ENCODE results near the gene SUPT6H.

The SUPT6H gene

GRCh38 chr17:28624148-28624547 lies 37.9 kb upstream of the SUPT6H start:
- Histone ChIP-seq H3K9me3 (ENCODE audit: control insufficient read depth, low read length) (no peaks in the 10 kb centered on the region), H3K27ac (ENCODE audit: low read depth, low read length, severe bottlenecking) (no peak overlapping the region), H3K4me1 (ENCODE audit: control insufficient read depth, insufficient read depth, low read length, poor library complexity, severe bottlenecking) (no peaks in the 10 kb centered on the region), H3K4me3 (ENCODE audit: extremely low read depth, insufficient read depth, low read length, poor library complexity, severe bottlenecking) (no peak overlapping the region), H3K36me3 (ENCODE audit: control insufficient read depth, insufficient read depth, low read length) (peaks cover 94% of the 10 kb centered on the region)
- WGBS, 2 experiments (ENCODE audit: insufficient coverage in 2 of 2): 86 to 100% methylated on average over 2 of the region's 2 CpGs

GRCh38 chr17:28626818-28627217 lies 35.2 kb upstream of the SUPT6H start:
- Histone ChIP-seq H3K4me3 (ENCODE audit: extremely low read depth, insufficient read depth, low read length, poor library complexity, severe bottlenecking) (no peak overlapping the region), H3K27ac (ENCODE audit: low read depth, low read length, severe bottlenecking) (no peak overlapping the region), H3K36me3 (ENCODE audit: control insufficient read depth, insufficient read depth, low read length) (peaks cover 94% of the 10 kb centered on the region), H3K4me1 (ENCODE audit: control insufficient read depth, insufficient read depth, low read length, poor library complexity, severe bottlenecking) (no peaks in the 10 kb centered on the region), H3K9me3 (ENCODE audit: control insufficient read depth, low read length) (no peaks in the 10 kb centered on the region)
- WGBS, 2 experiments (ENCODE audit: insufficient coverage in 2 of 2): 88 to 96% methylated on average over 3 to 4 of the region's 4 CpGs

DNA sequence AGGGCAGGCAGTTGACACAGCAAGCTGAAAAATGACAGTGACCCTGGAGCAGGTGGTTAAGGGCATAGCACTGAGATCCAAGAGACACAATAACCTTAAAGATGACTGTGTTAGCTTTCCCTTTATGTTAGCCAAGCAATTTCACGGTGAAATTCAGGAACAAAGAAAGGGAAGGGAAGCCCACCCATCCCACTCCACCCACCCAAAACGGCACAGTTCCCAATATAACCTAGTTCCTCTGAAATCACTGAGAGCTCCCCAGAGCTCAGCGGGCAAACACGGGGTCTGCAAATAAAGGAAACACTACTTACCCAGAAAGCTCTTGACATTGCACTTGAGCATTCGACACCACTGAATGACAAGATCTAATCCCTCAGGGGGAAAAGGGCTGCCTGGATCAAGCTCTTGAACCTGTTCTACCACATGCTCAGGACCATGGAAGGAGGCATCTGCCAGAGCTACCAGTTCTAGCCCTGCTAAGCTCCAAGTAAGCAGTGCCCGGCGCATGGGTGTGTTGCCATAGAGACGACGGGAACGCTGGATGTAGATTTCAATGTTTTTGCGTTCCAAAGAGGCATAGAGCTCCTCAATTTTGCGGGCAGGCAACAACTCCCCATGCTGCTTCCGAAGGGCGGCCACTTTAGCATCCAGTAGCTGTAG lies 27.7 kb upstream of the SUPT6H start:
- H3K36me3 ChIP-seq (ENCODE audit: control insufficient read depth, insufficient read depth, low read length): peaks cover 99% of the 10 kb centered on the region
- 97 to 98% methylated on average over 11 to 13 of the region's 14 CpGs for WGBS, 2 experiments (ENCODE audit: insufficient coverage in 2 of 2)
- no peak overlapping the region for H3K27ac ChIP-seq (ENCODE audit: low read depth, low read length, severe bottlenecking)
- H3K4me1 ChIP-seq (ENCODE audit: control insufficient read depth, insufficient read depth, low read length, poor library complexity, severe bottlenecking): no peaks in the 10 kb centered on the region
- no peak overlapping the region for H3K4me3 ChIP-seq (ENCODE audit: extremely low read depth, insufficient read depth, low read length, poor library complexity, severe bottlenecking)
- no peaks in the 10 kb centered on the region for H3K9me3 ChIP-seq (ENCODE audit: control insufficient read depth, low read length)

DNA sequence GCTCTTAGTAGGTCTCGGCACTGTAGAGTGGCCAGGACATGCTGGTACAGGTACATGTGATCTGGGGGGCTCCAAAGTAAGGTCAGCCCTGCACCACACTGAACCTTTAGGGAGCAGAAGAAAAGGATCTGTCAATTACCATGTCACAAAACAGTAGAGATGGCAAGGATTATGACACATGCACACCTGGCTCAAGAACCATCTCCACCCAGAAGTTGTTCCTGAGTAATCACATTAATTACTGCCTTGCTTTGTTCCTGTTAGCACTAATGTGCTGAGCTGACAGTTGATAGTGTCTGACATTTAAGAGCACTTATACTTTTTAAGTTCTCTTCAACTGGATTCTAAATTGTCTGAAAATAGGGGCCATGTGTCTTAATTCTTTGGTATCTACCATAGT lies 26.5 kb upstream of the SUPT6H start:
- Histone ChIP-seq H3K36me3 (ENCODE audit: control insufficient read depth, insufficient read depth, low read length) (peaks cover 99% of the 10 kb centered on the region), H3K4me1 (ENCODE audit: control insufficient read depth, insufficient read depth, low read length, poor library complexity, severe bottlenecking) (no peaks in the 10 kb centered on the region), H3K9me3 (ENCODE audit: control insufficient read depth, low read length) (no peaks in the 10 kb centered on the region), H3K27ac (ENCODE audit: low read depth, low read length, severe bottlenecking) (no peak overlapping the region), H3K4me3 (ENCODE audit: extremely low read depth, insufficient read depth, low read length, poor library complexity, severe bottlenecking) (no peak overlapping the region)
- 100% methylated on average over 1 of the region's 1 CpG for WGBS, 2 experiments (ENCODE audit: insufficient coverage in 2 of 2)

DNA sequence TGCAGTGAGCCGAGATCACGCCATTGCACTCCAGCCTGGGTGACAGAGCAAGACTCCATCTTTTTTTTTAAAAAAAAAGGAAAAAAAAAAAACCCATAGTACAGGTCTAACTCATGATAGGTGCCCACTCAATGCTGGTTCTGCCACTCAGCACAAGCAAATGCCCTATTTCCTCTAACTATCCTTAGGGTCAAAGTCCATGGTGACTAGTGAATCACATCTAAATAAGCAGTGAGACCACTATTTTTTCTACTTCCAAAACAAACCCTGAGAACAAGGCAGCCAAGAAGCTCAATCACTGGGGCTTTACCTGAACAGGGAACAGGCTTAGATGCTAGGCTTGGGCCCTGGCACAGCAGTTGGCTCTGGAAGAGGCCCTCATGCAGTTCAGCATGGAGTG lies 20.4 kb upstream of the SUPT6H start:
- no CpG with 5 or more reads among the region's 2 CpGs for WGBS, 2 experiments (ENCODE audit: insufficient coverage in 2 of 2)
- Histone ChIP-seq H3K9me3 (ENCODE audit: control insufficient read depth, low read length) (no peaks in the 10 kb centered on the region), H3K27ac (ENCODE audit: low read depth, low read length, severe bottlenecking) (no peak overlapping the region), H3K36me3 (ENCODE audit: control insufficient read depth, insufficient read depth, low read length) (peaks cover 80% of the 10 kb centered on the region), H3K4me1 (ENCODE audit: control insufficient read depth, insufficient read depth, low read length, poor library complexity, severe bottlenecking) (peaks cover 9% of the 10 kb centered on the region), H3K4me3 (ENCODE audit: extremely low read depth, insufficient read depth, low read length, poor library complexity, severe bottlenecking) (no peak overlapping the region)

DNA sequence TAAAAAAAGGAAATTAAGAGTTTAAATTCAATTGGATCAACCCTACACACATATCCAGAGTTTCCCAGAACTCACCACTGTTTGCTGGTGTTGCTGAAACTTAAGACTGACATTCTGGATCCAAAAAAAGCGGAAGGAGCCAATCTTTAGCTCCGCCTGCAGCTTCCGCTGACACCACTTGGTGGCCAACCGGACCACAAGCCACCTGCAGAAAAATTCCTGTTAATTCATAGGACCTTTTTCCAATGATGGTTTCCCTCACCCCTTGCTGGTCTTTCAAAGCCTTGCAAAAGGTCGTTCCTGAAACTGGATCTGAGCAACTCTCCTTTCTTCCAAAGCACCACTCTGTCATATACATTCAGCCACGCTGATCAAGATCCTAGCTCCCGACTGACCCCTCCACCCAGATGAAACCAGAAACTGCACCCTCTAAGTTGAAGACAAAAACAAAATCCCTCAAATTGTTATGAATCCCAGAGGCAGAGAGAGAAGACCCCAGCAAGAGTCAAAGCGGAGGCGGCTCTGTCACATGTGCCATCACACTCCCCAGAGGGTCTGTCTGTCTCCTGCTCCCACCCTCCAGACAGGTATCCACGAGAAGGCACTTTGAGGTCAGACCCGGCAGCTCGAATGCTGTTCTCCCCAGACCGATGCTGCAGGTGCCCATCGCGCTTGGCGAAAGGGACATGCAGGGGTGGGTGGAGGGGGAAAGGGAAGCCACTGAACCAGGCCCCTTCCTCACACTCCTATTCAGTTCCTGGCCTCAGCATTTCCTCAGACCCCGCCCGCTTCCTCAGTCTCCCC lies 17.8 kb upstream of the SUPT6H start:
- Histone ChIP-seq H3K27ac (ENCODE audit: low read depth, low read length, severe bottlenecking) (peak overlapping the region; percentile 53), H3K9me3 (ENCODE audit: control insufficient read depth, low read length) (no peaks in the 10 kb centered on the region), H3K36me3 (ENCODE audit: control insufficient read depth, insufficient read depth, low read length) (peaks cover 63% of the 10 kb centered on the region), H3K4me1 (ENCODE audit: control insufficient read depth, insufficient read depth, low read length, poor library complexity, severe bottlenecking) (peaks cover 9% of the 10 kb centered on the region), H3K4me3 (ENCODE audit: extremely low read depth, insufficient read depth, low read length, poor library complexity, severe bottlenecking) (peak overlapping the region; percentile 93)
- 4 to 7% methylated on average over 9 to 12 of the region's 18 CpGs for WGBS, 2 experiments (ENCODE audit: insufficient coverage in 2 of 2)

- WGBS, 2 experiments (ENCODE audit: insufficient coverage in 2 of 2): 1% methylated on average over 43 to 67 of the region's 89 CpGs
- Histone ChIP-seq H3K9me3 (ENCODE audit: control insufficient read depth, low read length) (no peaks in the 10 kb centered on the region), H3K4me1 (ENCODE audit: control insufficient read depth, insufficient read depth, low read length, poor library complexity, severe bottlenecking) (peaks cover 9% of the 10 kb centered on the region)
Observed at GRCh38 chr17:28644787-28645575, 17.0 kb upstream of the SUPT6H start, which contains the start of gene BLTP2. Gene BLTP2, minus strand, starts transcription at chr17:28645158. Its CDS starts 102 bp downstream, at chr17:28645056.

DNA sequence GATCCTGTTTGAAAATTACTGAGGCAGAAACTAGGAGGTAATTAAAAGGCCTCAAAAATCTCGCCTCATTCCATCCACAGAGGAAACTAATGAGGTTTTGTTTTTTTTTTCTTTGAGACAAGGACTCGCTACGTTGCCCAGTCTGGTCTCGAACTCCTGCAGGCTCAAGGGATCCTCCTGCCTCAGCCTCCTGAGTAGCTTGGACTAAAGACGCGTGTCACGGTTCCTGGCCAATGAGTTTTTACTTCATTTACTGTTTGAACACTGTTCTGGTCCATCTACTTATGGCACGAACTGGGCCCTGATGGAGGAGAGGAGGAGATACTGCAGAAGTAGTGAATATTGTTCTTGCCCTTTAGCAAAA lies 16.4 kb upstream of the SUPT6H start:
- H3K36me3 ChIP-seq (ENCODE audit: control insufficient read depth, insufficient read depth, low read length): peaks cover 52% of the 10 kb centered on the region
- peak overlapping the region; percentile 57 for H3K27ac ChIP-seq (ENCODE audit: low read depth, low read length, severe bottlenecking)
- peaks cover 9% of the 10 kb centered on the region for H3K4me1 ChIP-seq (ENCODE audit: control insufficient read depth, insufficient read depth, low read length, poor library complexity, severe bottlenecking)
- no peaks in the 10 kb centered on the region for H3K9me3 ChIP-seq (ENCODE audit: control insufficient read depth, low read length)
- H3K4me3 ChIP-seq (ENCODE audit: extremely low read depth, insufficient read depth, low read length, poor library complexity, severe bottlenecking): peak overlapping the region; percentile 93
- 76 to 96% methylated on average over 5 to 6 of the region's 8 CpGs for WGBS, 2 experiments (ENCODE audit: insufficient coverage in 2 of 2)

More at GRCh38 chr17:28644787-28645575, 17.0 kb upstream of the SUPT6H start, which contains the start of gene BLTP2:
- Histone ChIP-seq H3K4me3 (ENCODE audit: extremely low read depth, insufficient read depth, low read length, poor library complexity, severe bottlenecking) (peak within 1 kb of the TSS; percentile 93), H3K27ac (ENCODE audit: low read depth, low read length, severe bottlenecking) (peak within 1 kb of the TSS; percentile 57), H3K36me3 (ENCODE audit: control insufficient read depth, insufficient read depth, low read length) (peaks cover 55% of the 10 kb centered on the region)

DNA sequence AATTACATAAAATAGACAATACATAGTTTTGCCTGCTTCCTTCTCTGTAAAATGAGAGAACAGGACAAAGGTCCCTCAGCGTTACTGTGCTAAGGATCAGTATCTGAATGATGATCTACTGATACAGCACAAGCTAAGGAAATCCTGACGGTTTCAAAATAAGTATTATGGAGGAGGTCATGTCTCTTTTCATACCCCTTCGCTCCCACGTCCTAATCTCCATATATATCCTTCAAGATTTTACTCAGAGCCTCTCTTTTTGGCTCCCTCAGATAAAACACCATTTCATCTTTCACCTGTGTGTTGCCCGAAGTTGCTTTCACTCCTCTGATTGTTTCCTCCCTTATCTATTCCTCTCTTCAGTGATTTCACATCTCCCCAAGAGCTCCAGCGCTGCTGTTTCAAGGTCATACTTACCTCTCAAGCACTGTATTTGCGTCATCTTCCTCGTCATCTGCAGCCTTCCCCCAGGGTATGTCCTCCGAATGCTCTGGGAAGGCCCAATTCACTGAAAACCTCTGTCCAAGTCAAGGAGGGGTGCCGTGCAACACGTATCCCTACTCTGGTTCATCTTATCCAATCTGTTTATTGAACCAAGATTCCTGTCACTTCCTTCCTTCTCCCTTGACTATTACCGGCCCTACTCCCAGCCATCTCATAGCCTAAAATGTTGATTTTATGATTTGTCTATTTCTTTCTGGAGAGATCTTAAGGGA lies 15.8 kb upstream of the SUPT6H start:
- no peak overlapping the region for H3K4me3 ChIP-seq (ENCODE audit: extremely low read depth, insufficient read depth, low read length, poor library complexity, severe bottlenecking)
- no peak overlapping the region for H3K27ac ChIP-seq (ENCODE audit: low read depth, low read length, severe bottlenecking)
- peaks cover 52% of the 10 kb centered on the region for H3K36me3 ChIP-seq (ENCODE audit: control insufficient read depth, insufficient read depth, low read length)

GRCh38 chr17:28648698-28649097 lies 13.3 kb upstream of the SUPT6H start:
- WGBS, 2 experiments (ENCODE audit: insufficient coverage in 2 of 2): 92 to 100% methylated on average over 1 of the region's 2 CpGs
- Histone ChIP-seq H3K36me3 (ENCODE audit: control insufficient read depth, insufficient read depth, low read length) (peaks cover 49% of the 10 kb centered on the region), H3K4me1 (ENCODE audit: control insufficient read depth, insufficient read depth, low read length, poor library complexity, severe bottlenecking) (peaks cover 1% of the 10 kb centered on the region)

More for the DNA sequence above, 15.8 kb upstream of the SUPT6H start:
- WGBS, 2 experiments (ENCODE audit: insufficient coverage in 2 of 2): 94 to 97% methylated on average over 8 to 12 of the region's 12 CpGs
- Histone ChIP-seq H3K4me1 (ENCODE audit: control insufficient read depth, insufficient read depth, low read length, poor library complexity, severe bottlenecking) (peaks cover 9% of the 10 kb centered on the region), H3K9me3 (ENCODE audit: control insufficient read depth, low read length) (no peaks in the 10 kb centered on the region)

More at GRCh38 chr17:28648698-28649097, 13.3 kb upstream of the SUPT6H start:
- Histone ChIP-seq H3K27ac (ENCODE audit: low read depth, low read length, severe bottlenecking) (no peak overlapping the region), H3K9me3 (ENCODE audit: control insufficient read depth, low read length) (no peaks in the 10 kb centered on the region), H3K4me3 (ENCODE audit: extremely low read depth, insufficient read depth, low read length, poor library complexity, severe bottlenecking) (no peak overlapping the region)

Measured in mesodermal cell (in vitro differentiated cells).